WTC11 (cell line): ENCODE data around the gene LMOD2. TPM values are rescaled to one million over a fixed set of nuclear protein-coding genes. Genes with fewer than 3 reads are reported as not detected.

Source experiments
- ATAC-seq: fragments of 200-7000 bp; cut with Tn5 transposase; 2 replicates; pipeline ENCODE4 v1.10.0; 2021; ENCODE audit warnings: mild to moderate bottlenecking, moderate library complexity
- CTCF ChIA-PET: fragments of 300-600 bp; sonication (Branson Sonifier 250); formaldehyde crosslinking; loops from one replicate; lab custom pipeline; 2021; ENCODE audit warnings: antibody characterized with exemption; lab: Charles Lee
- POLR2A ChIA-PET: fragments of 350-600 bp; sonication (Branson Sonifier 250); formaldehyde crosslinking; loops from one replicate; lab custom pipeline; 2021; ENCODE audit warnings: antibody characterized with exemption; lab: Charles Lee
- DNase-seq: peaks from one replicate; pipeline ENCODE4 v3.0.0; 2021; ENCODE audit warnings: low spot score
- H3K27ac Mint-ChIP-seq: 2 replicates; pipeline ENCODE4 v1.8.0; 2021; ENCODE audit warnings: mixed read lengths
- H3K27me3 Mint-ChIP-seq: 2 replicates; pipeline ENCODE4 v1.8.0; 2021; ENCODE audit warnings: low read depth, mild to moderate bottlenecking, moderate library complexity, mixed read lengths
- H3K36me3 Mint-ChIP-seq: 2 replicates; pipeline ENCODE4 v1.8.0; 2021; ENCODE audit warnings: mixed read lengths
- H3K4me1 Mint-ChIP-seq: 2 replicates; pipeline ENCODE4 v1.8.0; 2022; ENCODE audit warnings: mixed read lengths
- H3K4me3 Mint-ChIP-seq: 2 replicates; pipeline ENCODE4 v1.8.0; 2021; ENCODE audit warnings: mild to moderate bottlenecking, moderate library complexity, mixed read lengths
- H3K9me3 Mint-ChIP-seq: 2 replicates; pipeline ENCODE4 v1.8.0; 2021; ENCODE audit warnings: mixed read lengths
- CBFB ChIP-seq: sonication (generic); formaldehyde crosslinking; IDR thresholded peaks from 2 replicates; pipeline ENCODE4 v1.8.1; 2022; ENCODE audit warnings: mild to moderate bottlenecking, low read depth, missing genetic modification reagents
- CREM ChIP-seq: sonication (generic); formaldehyde crosslinking; IDR thresholded peaks from 2 replicates; pipeline ENCODE4 v1.8.1; 2022; ENCODE audit warnings: mild to moderate bottlenecking, missing genetic modification reagents, moderate library complexity
- CTCF ChIP-seq: fragments of 200-600 bp; IDR thresholded peaks from 2 replicates; pipeline ENCODE4 v1.8.0; 2022; ENCODE audit warnings: antibody characterized with exemption
- FOXJ3 ChIP-seq: sonication (generic); formaldehyde crosslinking; IDR thresholded peaks from 2 replicates; pipeline ENCODE4 v1.9.0; 2021; ENCODE audit warnings: missing genetic modification reagents, mild to moderate bottlenecking, borderline replicate concordance
- FOXK1 ChIP-seq: sonication (generic); formaldehyde crosslinking; IDR thresholded peaks from 2 replicates; pipeline ENCODE4 v1.8.0; 2022; ENCODE audit warnings: mild to moderate bottlenecking, moderate library complexity, missing genetic modification reagents
- FOXP1 ChIP-seq: sonication (generic); formaldehyde crosslinking; IDR thresholded peaks from 2 replicates; pipeline ENCODE4 v1.8.0; 2022; ENCODE audit warnings: missing genetic modification reagents, mild to moderate bottlenecking, moderate library complexity, borderline replicate concordance
- GRHL2 ChIP-seq: fragments of 250-450 bp; sonication (Bioruptor Pico); IDR thresholded peaks from 2 replicates; pipeline ENCODE4 v1.8.0; 2022; ENCODE audit warnings: mild to moderate bottlenecking, moderate library complexity; ENCODE audit not compliant: insufficient replicate concordance, severe bottlenecking
- MLX ChIP-seq: sonication (generic); formaldehyde crosslinking; IDR thresholded peaks from 2 replicates; pipeline ENCODE4 v1.8.1; 2023; ENCODE audit warnings: mild to moderate bottlenecking, missing genetic modification reagents, moderate library complexity
- NR2C2 ChIP-seq: sonication (generic); formaldehyde crosslinking; IDR thresholded peaks from 2 replicates; pipeline ENCODE4 v1.8.0; 2022; ENCODE audit warnings: mild to moderate bottlenecking, missing genetic modification reagents
- PRDM15 ChIP-seq: sonication (generic); formaldehyde crosslinking; IDR thresholded peaks from 2 replicates; pipeline ENCODE4 v1.8.0; 2022; ENCODE audit warnings: missing genetic modification reagents
- PREB ChIP-seq: sonication (generic); formaldehyde crosslinking; IDR thresholded peaks from 2 replicates; pipeline ENCODE4 v1.8.1; 2022; ENCODE audit warnings: mild to moderate bottlenecking, missing genetic modification reagents, moderate library complexity, borderline replicate concordance
- TCF7 ChIP-seq: sonication (generic); formaldehyde crosslinking; IDR thresholded peaks from 2 replicates; pipeline ENCODE4 v1.8.0; 2022; ENCODE audit warnings: mild to moderate bottlenecking, low read depth, missing genetic modification reagents, moderate library complexity
- ZBTB43 ChIP-seq: sonication (generic); formaldehyde crosslinking; IDR thresholded peaks from 2 replicates; pipeline ENCODE4 v1.8.1; 2023; ENCODE audit warnings: mild to moderate bottlenecking, missing genetic modification reagents
- ZNF138 ChIP-seq: sonication (generic); formaldehyde crosslinking; conservative IDR thresholded peaks from 2 replicates; pipeline ENCODE4 v1.8.1; 2022; ENCODE audit warnings: mild to moderate bottlenecking, moderate library complexity, missing genetic modification reagents
- ZNF219 ChIP-seq: sonication (generic); formaldehyde crosslinking; IDR thresholded peaks from 2 replicates; pipeline ENCODE4 v1.8.0; 2023; ENCODE audit warnings: missing genetic modification reagents, mild to moderate bottlenecking, borderline replicate concordance
- ZNF263 ChIP-seq: sonication (generic); formaldehyde crosslinking; IDR thresholded peaks from 2 replicates; pipeline ENCODE4 v1.8.1; 2022; ENCODE audit warnings: low read depth, mild to moderate bottlenecking, moderate library complexity, missing genetic modification reagents
- total RNA-seq: library from RNA; stranded (reverse); gene quantifications from 3 replicates; pipeline ENCODE4 v1.2.3, GENCODE V29; 2021
- TF ChIP-seq, protein P1 (sequence below): sonication (generic); formaldehyde crosslinking; IDR thresholded peaks from 2 replicates; pipeline ENCODE4 v1.8.1; 2023; ENCODE audit warnings: mild to moderate bottlenecking, missing genetic modification reagents
- TF ChIP-seq, protein P2 (sequence below): sonication (generic); formaldehyde crosslinking; IDR thresholded peaks from 2 replicates; pipeline ENCODE4 v1.8.1; 2022; ENCODE audit warnings: low read depth, mild to moderate bottlenecking, moderate library complexity, missing genetic modification reagents, borderline replicate concordance
- TF ChIP-seq, protein P3 (sequence below): fragments of 250-450 bp; sonication (Bioruptor Pico); IDR thresholded peaks from 2 replicates; pipeline ENCODE4 v1.8.0; 2021; ENCODE audit warnings: mild to moderate bottlenecking

Gene LMOD2
- total RNA-seq, 1 experiment from 2014 or later, result not detected

GRCh38 chr7:123709525-123709924 is 53.9 kb downstream of the LMOD2 start:
- no peak overlapping the region for H3K4me3 Mint-ChIP-seq
- ATAC-seq (no peak), DNase-seq (no peak)
- H3K4me1 Mint-ChIP-seq, result peaks cover 25% of the 10 kb centered on the region
- ChIA-PET POLR2A (no interaction called here), CTCF (interaction anchor here (1.0 to 1.7 kb wide), 2 partner anchors 8 to 27 kb away, joined by 3 to 6 read pairs; no protein-coding TSS in a partner anchor)
- H3K9me3 Mint-ChIP-seq, result no peaks in the 10 kb centered on the region
- peak overlapping the region; percentile 39; the same call in 1 of the 2 replicates for H3K27ac Mint-ChIP-seq
- H3K27me3 Mint-ChIP-seq, result no peaks in the 10 kb centered on the region
- H3K36me3 Mint-ChIP-seq, result peaks cover 23% of the 10 kb centered on the region
- TF ChIP-seq CTCF (no peak), GRHL2 (no peak), NR2C2 (CRISPR knock-in tag) (no peak), CREM (CRISPR knock-in tag) (no peak), ZNF138 (CRISPR knock-in tag) (no peak), CBFB (no peak), TCF7 (CRISPR knock-in tag) (no peak), FOXK1 (no peak), PREB (CRISPR knock-in tag) (no peak), FOXP1 (no peak), FOXJ3 (CRISPR knock-in tag) (no peak), ZNF219 (CRISPR knock-in tag) (no peak), ZNF263 (CRISPR knock-in tag) (no peak)
- TF ChIP-seq, protein P1, sequence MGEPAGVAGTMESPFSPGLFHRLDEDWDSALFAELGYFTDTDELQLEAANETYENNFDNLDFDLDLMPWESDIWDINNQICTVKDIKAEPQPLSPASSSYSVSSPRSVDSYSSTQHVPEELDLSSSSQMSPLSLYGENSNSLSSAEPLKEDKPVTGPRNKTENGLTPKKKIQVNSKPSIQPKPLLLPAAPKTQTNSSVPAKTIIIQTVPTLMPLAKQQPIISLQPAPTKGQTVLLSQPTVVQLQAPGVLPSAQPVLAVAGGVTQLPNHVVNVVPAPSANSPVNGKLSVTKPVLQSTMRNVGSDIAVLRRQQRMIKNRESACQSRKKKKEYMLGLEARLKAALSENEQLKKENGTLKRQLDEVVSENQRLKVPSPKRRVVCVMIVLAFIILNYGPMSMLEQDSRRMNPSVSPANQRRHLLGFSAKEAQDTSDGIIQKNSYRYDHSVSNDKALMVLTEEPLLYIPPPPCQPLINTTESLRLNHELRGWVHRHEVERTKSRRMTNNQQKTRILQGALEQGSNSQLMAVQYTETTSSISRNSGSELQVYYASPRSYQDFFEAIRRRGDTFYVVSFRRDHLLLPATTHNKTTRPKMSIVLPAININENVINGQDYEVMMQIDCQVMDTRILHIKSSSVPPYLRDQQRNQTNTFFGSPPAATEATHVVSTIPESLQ (CRISPR knock-in tag), result no peak
- TF ChIP-seq, protein P2, sequence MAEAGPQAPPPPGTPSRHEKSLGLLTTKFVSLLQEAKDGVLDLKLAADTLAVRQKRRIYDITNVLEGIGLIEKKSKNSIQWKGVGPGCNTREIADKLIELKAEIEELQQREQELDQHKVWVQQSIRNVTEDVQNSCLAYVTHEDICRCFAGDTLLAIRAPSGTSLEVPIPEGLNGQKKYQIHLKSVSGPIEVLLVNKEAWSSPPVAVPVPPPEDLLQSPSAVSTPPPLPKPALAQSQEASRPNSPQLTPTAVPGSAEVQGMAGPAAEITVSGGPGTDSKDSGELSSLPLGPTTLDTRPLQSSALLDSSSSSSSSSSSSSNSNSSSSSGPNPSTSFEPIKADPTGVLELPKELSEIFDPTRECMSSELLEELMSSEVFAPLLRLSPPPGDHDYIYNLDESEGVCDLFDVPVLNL (CRISPR knock-in tag), result no peak
- TF ChIP-seq, protein P3, sequence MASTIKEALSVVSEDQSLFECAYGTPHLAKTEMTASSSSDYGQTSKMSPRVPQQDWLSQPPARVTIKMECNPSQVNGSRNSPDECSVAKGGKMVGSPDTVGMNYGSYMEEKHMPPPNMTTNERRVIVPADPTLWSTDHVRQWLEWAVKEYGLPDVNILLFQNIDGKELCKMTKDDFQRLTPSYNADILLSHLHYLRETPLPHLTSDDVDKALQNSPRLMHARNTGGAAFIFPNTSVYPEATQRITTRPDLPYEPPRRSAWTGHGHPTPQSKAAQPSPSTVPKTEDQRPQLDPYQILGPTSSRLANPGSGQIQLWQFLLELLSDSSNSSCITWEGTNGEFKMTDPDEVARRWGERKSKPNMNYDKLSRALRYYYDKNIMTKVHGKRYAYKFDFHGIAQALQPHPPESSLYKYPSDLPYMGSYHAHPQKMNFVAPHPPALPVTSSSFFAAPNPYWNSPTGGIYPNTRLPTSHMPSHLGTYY (CRISPR knock-in tag), result no peak

GRCh38 chr7:123710683-123711082 is 55.0 kb downstream of the LMOD2 start:
- H3K4me3 Mint-ChIP-seq, result no peak overlapping the region
- H3K4me1 Mint-ChIP-seq, result peaks cover 28% of the 10 kb centered on the region
- CTCF ChIA-PET, result interaction anchor here (1.7 kb wide), 1 partner anchor 9 kb away, joined by 6 read pairs; no protein-coding TSS in a partner anchor
- no peak overlapping the region; the same call in 1 of the 2 replicates for H3K27ac Mint-ChIP-seq
- no peak for ATAC-seq
- peaks cover 18% of the 10 kb centered on the region for H3K36me3 Mint-ChIP-seq
- no peaks in the 10 kb centered on the region for H3K9me3 Mint-ChIP-seq
- no peaks in the 10 kb centered on the region for H3K27me3 Mint-ChIP-seq
- TF ChIP-seq PRDM15 (CRISPR knock-in tag) (no peak), ZBTB43 (no peak), MLX (CRISPR knock-in tag) (no peak), ZNF138 (CRISPR knock-in tag) (no peak)
- TF ChIP-seq, protein P2 (CRISPR knock-in tag), result no peak
- POLR2A ChIA-PET, result no interaction called here
- no peak for DNase-seq
